NCI-H2196 (cell line): ENCODE results near the gene FGD2.
A peak's percentile ranks its signal among the peaks of the same experiment; 100 is the strongest.
"Not testable (repeated sequence)": the region's sequence is repeated elsewhere in the genome, so short reads cannot be mapped to it uniquely, and the experiment has no call there.

Source experiments
- DNase-seq: peaks from one replicate; lab custom pipeline; 2025; ENCODE audit not compliant: unreplicated experiment; lab: John Stamatoyannopoulos, UW

FGD2 gene

DNA sequence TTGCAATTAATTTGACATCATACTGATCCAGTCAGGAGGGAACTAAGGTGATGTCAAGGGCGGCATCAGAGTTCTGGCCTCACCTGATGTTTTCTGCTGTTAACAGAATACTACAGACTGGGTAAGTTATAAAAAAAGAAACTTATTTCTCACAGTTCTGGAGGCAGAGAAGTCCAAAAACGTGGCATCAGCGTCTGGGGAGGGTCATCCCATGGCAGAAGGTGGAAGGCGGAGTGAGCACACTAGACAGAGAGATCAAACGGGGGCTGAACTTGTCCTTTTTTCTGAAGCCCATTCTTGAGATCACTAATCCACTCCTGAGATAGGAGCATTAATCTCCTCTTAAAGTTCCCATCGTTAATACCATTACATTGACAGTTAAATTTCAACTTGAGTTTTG lies 16.2 kb upstream of the FGD2 start:
- no peak for DNase-seq

DNA sequence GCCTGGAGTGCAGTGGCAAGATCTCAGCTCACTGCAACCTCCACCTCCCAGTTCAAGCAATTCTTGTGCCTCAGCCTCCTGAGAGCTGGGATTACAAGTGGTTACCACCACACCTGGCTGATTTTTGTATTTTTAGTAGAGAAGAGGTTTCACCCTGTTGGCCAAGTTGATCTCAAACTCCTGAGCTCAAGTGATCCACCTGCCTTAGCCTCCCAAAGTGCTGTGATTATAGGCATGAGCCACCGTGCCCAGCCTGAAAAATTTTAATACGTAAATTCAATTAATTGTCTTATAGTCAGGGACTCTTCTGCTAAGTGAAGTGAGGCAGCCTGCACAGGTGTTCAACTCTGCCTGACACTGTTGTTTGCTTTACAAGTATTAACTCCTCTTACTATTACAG lies 15.1 kb upstream of the FGD2 start:
- DNase-seq, result not testable (repeated sequence)

DNA sequence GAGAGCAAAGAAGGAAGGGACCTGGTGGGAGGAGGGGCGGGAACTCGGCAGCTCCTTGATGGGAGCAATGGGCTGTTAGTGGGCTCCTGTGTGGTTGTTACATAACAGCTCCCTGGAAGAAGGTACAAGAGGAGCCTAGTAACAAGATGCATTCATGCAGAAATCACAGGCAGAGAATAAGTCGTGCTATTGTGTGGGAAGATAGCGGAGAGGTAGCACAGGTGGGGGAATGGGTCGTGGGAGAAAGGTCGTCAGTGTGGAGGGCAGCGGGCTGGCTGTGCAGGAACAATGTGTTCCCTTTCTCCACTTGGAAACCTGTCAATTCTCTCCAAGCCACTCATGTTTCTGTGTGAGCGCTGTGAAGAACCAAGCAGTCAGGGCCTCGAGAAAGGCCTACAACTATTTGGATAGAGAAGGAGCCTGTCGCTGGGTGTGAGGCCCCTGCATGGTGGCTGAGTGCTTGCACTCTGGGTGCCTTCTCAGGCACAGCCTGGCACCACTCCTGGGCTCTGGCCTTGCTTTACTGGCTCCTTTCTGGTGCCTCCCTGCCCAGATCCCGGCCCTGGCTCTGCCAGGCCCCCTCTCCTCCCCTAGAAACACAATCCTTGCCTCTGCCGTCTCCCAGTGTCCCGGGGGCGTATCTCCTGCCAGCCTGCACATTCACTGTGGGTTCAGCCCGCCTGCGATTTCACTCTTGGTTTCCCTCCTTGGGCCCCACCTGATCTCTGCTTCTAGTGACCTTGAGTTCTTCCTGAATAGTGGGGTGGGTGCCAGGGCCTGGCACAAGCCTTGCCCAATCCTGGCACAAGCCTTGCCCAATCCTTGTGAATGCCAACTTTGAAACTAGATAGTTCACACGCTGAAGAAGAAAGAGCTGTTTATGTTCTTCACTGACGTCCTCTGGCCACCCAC lies 7.4 kb upstream of the FGD2 start:
- DNase-seq, result peak; percentile 61

DNA sequence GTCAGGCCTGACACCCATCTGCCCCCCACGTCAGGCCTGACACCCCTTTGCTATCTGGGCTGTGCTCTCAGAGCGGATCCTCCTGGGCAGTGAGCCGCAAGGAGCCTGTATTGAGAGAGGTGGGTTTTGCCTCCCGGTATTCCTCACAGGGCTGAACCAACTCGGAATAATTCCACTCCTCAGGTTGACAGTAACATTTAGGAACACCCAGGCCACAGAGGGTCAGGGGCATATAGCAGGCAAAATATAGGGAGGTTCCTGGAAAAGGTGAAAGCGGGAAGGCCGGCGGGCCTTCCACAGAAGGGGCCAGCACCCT lies 6.8 kb upstream of the FGD2 start:
- DNase-seq, result no peak

DNA sequence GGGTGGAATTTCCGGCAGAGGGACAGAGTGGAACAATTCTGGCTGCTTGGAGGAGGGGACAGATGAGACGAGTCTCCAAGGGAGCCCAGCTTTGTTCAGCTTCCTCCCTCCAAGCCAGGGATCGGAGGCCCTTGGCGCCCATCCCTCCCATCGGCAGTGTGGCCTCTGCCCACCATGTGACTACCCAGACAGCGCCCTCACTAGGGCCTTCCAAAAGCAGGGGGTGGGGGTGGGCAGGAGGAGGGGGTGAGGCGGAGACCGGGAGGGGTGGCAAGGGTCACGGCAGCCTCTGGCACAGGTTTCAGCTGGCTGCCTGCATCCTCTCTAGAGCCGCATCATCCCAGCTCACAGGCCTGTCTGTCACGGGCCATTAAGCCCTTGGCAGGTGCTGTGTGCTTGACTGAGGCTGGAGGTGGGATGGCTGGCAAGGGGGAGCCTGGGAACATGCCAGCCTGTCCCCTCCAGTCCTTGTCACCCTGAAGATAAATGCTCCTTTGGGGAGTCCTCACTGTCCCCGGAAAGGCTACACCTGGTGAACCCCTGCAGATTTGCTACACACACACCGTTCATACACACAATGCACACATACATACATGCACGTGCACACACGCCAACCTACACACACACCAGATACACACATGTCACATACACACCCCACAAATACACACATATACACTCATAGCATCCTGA lies 6.2 kb upstream of the FGD2 start:
- DNase-seq, result peak; percentile 53

DNA sequence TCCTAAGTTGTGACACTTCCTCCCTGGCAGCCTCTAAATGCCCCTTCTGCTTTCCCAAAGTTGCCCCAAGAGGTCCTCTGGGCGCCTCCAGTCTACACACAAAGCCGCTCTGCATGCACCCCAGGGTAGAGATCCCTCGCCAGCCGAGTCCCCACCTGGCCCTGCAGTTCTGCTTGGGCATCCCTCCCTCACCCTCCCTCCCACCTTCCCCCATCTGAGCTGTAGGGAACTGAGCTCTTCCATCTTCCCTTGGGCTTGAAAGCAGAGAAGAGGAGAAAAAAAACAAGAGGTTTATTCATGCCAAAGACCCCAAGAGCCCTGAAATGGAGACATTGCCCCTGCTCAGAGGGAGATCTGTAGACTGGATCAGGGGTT lies 5.7 kb upstream of the FGD2 start:
- DNase-seq, result no peak

DNA sequence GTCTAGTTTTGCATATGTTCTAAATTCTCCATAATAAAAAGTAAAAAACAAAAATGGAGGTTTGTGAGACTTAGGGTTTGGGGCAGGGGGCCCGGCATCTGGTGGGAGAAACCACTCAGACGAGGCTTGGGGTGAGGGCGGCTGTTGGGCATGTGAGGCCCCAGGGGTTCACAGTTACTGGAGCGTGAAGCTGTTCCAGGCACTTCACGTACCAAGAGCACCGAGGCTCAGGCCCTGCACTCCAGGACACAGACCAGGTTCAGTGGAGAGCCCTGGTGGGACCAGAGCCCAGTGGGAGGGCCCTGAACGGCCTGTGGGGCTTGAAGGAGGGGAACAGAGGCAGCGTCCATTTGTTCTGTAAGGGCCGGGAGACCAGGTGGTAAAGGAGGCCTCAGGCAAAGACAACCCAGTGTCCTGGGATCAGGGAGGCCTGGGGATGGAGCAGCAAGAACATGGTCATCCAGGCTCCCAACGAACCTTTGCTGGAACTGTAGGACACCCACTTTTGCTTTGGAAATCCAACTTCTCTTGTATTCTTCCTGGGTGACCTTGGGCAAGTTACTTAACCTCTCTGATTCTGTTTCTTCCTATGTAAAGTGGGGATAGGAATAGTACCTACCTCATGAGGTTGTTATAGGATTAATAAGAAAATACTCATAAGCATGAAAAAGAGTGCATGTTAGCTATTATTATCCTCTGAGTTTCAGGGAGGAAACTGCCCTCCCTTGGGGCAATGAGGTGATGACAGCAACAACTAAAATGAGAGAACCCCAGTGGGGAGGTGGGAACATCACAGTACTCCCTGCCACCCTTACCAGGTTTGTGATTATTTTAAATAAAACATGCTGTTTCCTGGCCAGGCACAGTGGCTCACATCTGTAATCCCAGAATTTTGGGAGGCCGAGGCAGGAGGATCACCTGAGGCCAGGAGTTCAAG lies 1.1 kb upstream of the FGD2 start:
- DNase-seq, result no peak

DNA sequence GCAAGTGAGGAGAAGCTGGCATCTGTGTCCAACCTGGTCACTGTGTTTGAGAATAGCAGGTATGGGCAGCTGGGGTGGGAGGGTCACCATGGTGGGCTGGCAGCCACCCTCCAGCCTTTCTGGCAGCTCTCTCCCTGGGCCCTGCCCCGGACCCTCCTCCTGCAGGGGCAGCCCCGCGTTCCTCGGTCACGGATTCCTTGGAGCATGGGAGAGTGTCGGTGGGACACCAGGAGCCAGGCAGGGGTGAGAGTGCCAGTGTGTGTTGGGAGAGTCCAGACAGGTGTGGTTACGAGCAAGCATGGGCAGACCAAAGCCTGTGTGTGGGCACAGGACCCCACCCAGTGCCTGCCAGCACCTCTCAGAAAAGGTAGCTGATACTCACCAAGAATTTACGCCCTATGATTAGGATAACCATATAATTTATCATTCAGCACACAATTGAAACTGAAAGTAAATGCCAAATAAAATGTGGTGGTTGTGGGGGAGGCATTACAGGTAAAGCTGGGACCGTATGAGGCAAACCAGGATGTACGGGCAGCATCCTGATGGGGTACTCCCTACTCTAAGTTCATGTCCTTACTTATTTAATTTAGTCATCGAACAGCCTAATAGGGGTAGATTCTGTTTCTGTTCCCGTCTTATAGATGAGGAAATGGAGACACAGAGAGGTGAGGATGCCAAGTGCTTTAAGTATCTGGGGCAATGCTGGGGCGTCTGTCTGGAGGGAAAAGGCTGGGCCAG lies 542 bp downstream of the FGD2 start:
- no peak for DNase-seq

DNA sequence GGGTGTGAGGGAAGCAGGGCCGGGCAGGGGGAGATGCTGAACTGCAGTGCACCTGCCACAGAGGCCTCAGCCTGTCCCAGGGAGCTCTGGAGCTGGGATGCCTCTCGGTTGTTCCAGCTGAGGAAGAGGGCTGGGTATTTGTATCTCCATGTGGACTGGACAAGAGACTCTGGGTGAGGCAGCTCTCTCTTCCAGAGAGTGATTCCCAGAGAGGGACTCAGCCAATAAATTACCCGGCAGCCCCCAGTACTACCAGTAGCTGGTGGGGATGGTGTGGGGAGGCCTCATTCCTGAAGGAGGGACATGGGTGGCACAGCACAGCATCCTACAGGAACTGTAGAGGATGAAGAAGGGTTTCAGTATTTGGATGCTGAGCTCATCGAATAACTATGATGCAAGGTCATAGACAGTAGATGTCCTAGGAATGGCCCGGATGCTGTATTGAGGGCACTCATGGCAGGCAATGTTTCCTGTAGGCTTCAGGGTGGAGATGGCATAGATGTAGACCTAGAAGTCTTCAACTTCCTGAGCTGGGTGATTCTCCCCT lies 1.4 kb downstream of the FGD2 start:
- DNase-seq, result no peak

DNA sequence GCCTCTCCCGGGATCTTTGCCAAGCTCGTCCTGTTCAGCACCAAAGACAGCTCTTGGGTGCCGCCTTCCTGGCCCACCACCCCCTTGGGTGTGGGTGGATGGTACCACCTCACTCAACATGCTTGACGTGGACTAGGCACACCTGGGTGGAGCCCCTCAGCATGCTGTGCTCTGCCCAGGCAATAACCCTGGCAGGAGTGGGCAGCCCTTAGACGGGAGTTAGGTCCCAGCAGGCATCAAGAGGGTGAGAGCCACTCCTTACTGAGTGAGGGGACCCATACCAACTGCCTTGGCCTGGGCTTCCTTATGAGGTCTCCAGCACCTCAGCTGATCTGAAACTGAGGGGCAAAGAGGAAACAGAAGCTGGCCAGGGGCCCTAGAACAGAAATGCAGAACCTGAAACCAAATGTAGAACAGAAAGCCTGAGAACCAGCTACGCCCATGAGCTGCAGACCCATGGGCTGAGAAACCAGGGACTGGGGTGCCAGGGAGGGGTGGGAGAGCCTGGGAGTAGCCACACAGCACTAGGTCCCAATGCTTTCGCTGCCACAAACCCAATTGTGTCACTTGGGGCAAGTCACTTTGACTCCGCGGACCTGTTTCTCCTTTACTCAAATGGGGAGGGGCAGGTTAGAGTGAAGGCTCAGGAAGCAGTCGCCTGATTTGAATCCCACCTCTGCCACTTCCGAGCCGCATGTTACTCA lies 2.0 kb downstream of the FGD2 start:
- DNase-seq, result no peak

DNA sequence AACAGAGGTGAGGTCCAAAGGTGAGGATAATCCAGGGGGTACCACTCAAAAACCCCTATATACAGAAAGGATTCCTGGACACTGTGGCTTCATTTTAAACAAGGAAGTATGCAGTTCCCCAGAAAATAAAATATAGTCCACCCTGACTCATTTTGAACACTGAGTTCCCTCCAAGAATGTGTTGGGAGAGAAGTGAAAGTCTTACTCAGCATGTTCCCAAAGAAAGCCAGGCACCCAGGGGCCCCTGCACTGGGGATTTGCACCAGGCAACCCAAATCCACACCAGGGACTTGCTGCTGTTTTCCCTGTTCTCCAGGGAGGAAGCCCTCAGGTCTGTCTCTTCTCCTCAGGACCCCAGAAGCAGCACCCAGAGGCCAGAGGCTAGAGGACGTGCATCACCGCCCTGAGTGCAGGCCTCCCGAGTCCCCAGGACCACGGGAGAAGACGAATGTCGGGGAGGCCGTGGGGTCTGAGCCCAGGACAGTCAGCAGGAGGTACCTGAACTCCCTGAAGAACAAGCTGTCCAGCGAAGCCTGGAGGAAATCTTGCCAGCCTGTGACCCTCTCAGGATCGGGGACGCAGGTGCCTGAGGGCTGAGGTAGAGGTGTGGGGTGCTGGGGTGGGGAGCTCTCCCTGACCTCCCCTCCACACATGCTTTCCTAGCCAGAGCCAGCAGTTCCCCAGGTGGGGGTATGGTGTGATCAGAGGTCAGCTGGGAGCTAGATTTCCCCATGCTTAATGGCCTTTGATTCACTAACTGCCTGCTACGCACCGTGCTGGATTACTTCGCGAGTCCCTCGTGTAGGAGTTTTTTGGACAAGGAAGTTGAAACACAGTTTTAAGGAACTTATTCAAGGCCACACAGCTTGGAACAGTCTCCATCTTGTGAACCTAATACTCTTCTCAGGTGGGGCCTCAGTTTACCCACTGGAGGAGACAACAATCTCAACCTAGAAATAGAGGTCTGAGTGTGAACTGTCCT lies 3.3 kb downstream of the FGD2 start:
- no peak for DNase-seq

DNA sequence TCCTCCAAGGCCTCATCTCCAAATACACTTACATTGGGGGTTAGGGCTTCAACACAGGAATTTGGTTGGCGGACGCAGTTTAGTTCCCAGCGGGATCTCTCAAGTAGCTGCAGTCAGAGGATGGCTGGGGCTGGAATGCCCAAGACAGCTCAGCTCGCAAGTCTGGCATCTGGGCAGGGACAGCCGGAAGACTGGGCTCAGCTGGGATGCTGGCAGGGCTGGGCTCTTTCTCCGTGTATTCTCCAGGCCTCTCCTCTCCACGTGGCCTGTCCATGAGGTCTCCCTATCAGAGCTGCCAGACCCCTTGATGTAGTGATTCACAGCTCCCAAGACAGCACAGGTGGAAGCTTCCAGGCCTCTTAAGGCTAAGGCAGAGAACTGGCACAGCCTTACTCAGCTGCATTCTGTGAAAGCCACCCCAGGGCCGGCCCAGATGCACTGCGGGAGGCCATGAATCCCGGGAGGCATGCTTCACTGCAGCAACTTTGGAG lies 5.0 kb downstream of the FGD2 start:
- DNase-seq, result no peak

DNA sequence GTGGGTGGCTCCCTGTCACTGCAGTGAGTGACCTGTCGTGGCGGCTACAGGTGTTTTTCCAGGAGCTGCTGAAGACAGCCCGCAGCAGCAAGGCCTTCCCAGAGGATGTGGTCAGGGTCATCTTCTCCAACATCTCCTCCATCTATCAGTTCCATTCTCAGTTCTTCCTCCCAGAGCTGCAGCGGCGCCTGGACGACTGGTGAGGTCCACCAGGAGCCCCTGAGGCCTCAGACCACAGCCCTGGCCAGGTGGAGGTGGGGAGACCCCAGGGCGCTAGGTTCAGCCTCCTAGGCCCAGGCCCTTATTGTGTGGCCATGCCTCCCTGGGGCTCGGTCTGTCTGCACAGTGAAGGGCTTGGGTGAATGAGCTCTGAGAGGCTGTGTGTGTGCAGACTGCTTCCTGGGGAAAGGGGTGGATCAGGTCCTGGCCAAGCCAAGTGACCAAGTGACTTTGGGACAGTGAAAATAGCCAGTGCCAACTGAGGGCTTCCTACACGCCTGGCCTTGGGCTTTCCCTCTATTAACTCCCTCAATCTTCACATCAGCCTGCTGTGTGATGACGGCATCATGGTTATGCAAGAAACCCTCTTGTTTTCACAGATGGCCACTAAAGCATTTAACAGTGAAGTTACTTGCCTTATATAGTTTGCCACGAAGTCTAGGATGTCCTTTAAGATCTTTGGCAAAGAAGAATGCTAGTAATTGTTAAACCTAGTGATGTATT lies 6.4 kb downstream of the FGD2 start:
- DNase-seq, result no peak

DNA sequence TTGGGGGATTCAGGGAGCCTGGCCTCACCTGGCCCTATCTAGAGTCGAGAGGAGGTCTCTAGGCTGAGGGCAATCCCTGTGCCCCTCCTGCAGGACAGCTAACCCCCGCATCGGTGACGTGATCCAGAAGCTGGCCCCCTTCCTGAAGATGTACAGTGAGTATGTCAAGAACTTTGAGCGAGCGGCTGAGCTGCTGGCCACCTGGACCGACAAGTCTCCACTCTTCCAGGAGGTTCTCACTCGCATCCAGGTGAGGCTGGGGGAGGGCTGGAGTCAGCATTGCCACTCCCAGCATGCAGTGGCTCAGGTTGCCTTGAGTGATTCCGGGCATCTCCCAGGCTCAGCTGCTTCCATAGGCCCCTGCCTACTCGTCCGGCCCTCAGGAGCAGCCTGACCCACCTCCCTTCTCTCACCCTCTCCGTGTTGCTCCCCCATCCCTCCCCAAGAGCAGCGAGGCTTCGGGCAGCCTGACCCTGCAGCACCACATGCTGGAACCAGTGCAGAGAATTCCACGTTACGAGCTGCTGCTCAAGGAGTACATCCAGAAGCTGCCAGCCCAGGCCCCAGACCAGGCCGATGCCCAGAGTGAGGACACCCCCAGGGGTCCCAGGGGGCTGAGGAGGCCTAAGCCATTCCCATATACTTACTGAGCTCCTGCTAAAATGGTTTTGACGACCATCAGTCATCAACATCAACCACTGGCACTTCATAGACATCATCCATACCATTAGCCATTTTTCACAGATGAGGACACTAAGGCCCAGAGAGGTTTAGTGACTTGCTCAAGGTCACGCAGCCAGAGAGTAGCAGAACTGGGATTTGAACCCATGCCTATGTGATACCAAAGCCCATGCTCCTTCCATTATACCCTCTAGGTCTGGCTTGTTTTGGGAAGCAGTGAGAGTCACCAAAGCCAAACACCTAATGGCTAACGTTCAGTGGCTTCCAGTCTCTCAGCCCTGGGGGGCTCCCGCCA lies 8.3 kb downstream of the FGD2 start:
- DNase-seq, result no peak

DNA sequence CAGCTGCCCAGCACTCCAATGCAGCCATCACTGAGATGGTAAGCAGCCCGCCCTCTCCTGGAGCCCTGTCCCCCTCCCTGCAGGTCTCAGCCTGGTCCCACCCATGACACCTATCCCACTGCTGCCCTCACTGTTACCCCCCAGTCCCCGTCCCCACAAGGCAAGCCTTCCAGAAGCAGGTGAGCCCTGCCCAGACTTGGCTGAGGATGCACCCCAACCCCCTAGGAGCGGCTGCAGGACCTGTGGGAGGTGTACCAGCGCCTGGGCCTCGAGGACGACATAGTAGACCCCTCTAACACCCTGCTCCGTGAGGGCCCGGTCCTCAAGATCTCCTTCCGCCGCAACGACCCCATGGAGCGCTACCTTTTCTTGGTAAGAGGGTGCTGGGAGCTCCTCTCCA lies 9.2 kb downstream of the FGD2 start:
- no peak for DNase-seq

DNA sequence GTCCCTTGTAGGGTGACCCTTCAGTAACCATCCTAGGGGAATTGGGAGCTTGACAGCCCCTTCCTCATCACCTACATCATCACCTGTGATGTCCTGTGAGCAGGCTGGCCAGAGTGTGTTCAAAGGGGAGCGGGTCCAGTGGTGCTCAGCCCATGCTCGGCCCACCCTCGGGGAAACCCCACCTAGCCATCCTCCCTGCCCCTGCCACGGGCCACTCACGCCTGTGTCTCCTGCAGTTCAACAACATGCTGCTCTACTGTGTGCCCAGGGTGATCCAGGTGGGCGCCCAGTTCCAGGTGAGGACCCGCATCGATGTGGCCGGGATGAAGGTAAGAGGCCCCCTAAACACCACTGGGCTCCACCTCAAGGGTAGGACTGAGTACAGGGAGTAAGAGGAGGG lies 10.1 kb downstream of the FGD2 start:
- no peak for DNase-seq

DNA sequence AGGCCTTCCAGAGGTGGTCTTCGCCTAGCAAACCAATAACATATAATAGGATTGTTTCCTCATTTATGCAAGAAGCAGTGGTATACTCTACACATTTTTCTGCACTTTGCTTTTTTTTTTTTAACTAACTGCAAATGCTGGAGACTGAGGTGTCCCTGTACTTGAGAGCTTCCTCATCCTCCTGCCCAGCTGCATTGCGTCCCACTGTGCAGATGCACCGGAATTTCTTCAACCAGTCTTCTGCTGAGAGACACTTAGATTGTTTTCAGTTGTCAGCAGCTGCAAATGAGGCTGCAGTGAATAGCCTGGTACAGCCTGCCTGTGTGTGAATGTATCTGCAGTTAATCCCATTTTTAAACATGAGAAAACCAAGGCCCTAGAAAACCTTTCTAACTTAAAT lies 11.5 kb downstream of the FGD2 start:
- no peak for DNase-seq
